ENCODE data around the gene DESI2. TPM values are rescaled to one million over a fixed set of nuclear protein-coding genes. Genes with fewer than 3 reads are reported as not detected.

DESI2 gene
- total RNA-seq, 1 experiment from 2014 or later = 44.6 TPM

DNA sequence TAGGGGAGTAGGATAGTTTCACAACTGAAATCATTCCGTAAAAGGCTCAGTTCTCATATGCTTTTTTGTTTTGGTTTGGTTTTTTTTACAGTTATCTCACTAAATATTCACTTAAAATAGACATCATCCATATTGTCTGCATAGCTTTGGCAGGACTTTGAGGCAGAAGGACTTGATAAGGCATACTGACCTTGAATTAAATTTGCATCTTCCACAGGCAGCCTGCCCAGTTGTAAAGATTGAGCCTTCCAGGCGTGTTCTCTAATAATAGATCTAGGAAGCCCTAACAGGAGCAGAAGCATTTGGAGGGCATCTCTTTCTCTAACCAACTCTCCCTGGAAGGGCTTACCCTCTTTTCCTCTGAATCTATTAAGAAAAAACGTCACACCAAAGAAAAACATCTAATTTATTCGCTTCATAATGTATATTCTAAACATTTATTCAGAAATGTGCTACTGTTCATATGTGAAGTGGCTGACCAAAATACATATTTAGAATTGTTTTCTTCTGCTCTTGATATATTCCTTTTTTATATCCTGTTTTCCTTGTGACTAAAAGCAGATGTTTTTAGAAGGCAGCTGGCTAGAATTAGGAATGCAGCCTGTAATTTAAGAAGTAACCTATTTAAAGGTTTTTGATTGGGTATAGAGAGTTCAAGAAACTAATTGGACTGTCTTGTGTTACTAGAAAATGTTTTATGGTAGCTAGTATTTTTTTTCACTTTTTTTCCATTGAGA lies 20.2 kb downstream of the DESI2 start:
- intact Hi-C loops (cut with micrococcal nuclease) = no loop called here
- H3K4me2 ChIP-seq (ENCODE audit: low read length) = no peak overlapping the region
- H3K36me3 ChIP-seq (ENCODE audit: control insufficient read depth in 1 of 2, insufficient read depth in 2 of 2, low read length in 2 of 2) = no peaks in the 10 kb centered on the region
- POLR2A ChIA-PET = no interaction called here
- peaks cover 8% of the 10 kb centered on the region; the same call in 1 of the 2 replicates for H4K20me1 ChIP-seq (ENCODE audit: insufficient read depth)
- H3K9me3 ChIP-seq (ENCODE audit: control insufficient read depth in 1 of 2, insufficient read depth in 1 of 2, low read depth in 1 of 2, low read length in 2 of 2) = no peaks in the 10 kb centered on the region
- BruUV-seq (replicated peaks) = no TSS peak
- no peak for TF ChIP-seq FOSL1 (IDR thresholded peaks at IDR 0.05; ENCODE audit: low read depth)
- no peak for TF ChIP-seq ELF1 (IDR thresholded peaks at IDR 0.05; ENCODE audit: borderline replicate concordance, low read depth)
- no peak for TF ChIP-seq ZFX (IDR thresholded peaks at IDR 0.05)
- TF ChIP-seq REST (IDR thresholded peaks at IDR 0.05; ENCODE audit: low read depth) = no peak
- no peak for TF ChIP-seq SIN3A (IDR thresholded peaks at IDR 0.05; ENCODE audit: low read depth)
- no peak for TF ChIP-seq RAD21 (IDR thresholded peaks at IDR 0.05; ENCODE audit: low read depth)
- TF ChIP-seq YY1 (IDR thresholded peaks at IDR 0.05; ENCODE audit: extremely low read depth, insufficient replicate concordance, low read depth, low read length) = no peak
- no peak for TF ChIP-seq SP1 (IDR thresholded peaks at IDR 0.05; ENCODE audit: low read depth)
- H2AFZ ChIP-seq (ENCODE audit: low read depth, low read length, poor library complexity, severe bottlenecking) = no peak overlapping the region
- no peaks in the 10 kb centered on the region for H3K4me1 ChIP-seq (ENCODE audit: control insufficient read depth in 1 of 2, insufficient read depth in 2 of 2, low read length in 2 of 2)
- RAD21 ChIA-PET (ENCODE audit: low non-redundant PET in 1 of 2, low total read pairs in 2 of 2, uncharacterized antibody in 2 of 2, unreplicated experiment in 2 of 2) = no interaction called here
- H3K9me2 ChIP-seq (ENCODE audit: insufficient read depth) = no peaks in the 10 kb centered on the region
- ATAC-seq = no peak
- no peak overlapping the region for H3K4me3 ChIP-seq (replicated peaks in 1 of 2; ENCODE audit: low read depth in 1 of 2, low read length in 2 of 2)
- DNase-seq (ENCODE audit: low read depth, low spot score) = no peak
- no peak overlapping the region for H3K9ac ChIP-seq (ENCODE audit: low read length)
- no peaks in the 10 kb centered on the region for H3K27me3 ChIP-seq (ENCODE audit: insufficient read depth, low read length)
- peaks cover 66% of the 10 kb centered on the region for H3K79me2 ChIP-seq (ENCODE audit: insufficient read depth, low read length)
- H3K27ac ChIP-seq (ENCODE audit: low read depth, low read length) = no peak overlapping the region
- CTCF ChIA-PET = no interaction called here

All from HCT116 (cell line).